Esophagus squamous epithelium (tissue), 4 donors: ENCODE data around the gene IKZF1.

Source experiments
- POLR2A ChIP-seq, 4 donors: fragments of 450-650 bp; IDR thresholded peaks; one replicate each; pipeline ENCODE4 v1.6.1; 2017; ENCODE audit warnings: antibody characterized with exemption in 4 of 4, mild to moderate bottlenecking in 4 of 4, moderate library complexity in 3 of 4
- TF ChIP-seq, protein P1 (sequence below), 6 experiments: fragments of 450-650 bp in 4 of 6; fragments of 200-600 bp in 2 of 6; sonication (generic) in 2 of 6; IDR thresholded peaks; one replicate each; pipeline ENCODE4 v1.5.1; 2016 to 2019; ENCODE audit warnings: antibody characterized with exemption in 6 of 6, mild to moderate bottlenecking in 4 of 6, moderate library complexity in 4 of 6

DNA sequence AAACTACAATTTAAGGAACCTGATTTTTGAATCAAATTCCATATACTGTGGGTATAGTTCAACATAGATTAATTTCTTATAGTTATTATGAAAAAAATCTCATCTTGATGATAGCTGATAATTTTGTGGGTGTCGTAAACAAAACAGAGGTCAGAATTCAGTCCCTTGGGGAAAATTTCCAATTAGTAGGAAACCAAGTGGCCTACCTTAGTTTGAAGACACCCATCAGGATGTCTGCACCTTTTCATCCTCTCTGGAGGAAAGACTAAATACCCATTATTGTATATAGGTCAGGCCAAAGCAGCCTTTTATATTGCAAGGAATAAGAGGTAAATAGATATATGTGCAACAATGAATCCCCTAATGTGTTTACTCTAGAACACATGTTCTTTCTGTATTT, 6.4 kb downstream of the IKZF1 start:
- TF ChIP-seq, protein P1, sequence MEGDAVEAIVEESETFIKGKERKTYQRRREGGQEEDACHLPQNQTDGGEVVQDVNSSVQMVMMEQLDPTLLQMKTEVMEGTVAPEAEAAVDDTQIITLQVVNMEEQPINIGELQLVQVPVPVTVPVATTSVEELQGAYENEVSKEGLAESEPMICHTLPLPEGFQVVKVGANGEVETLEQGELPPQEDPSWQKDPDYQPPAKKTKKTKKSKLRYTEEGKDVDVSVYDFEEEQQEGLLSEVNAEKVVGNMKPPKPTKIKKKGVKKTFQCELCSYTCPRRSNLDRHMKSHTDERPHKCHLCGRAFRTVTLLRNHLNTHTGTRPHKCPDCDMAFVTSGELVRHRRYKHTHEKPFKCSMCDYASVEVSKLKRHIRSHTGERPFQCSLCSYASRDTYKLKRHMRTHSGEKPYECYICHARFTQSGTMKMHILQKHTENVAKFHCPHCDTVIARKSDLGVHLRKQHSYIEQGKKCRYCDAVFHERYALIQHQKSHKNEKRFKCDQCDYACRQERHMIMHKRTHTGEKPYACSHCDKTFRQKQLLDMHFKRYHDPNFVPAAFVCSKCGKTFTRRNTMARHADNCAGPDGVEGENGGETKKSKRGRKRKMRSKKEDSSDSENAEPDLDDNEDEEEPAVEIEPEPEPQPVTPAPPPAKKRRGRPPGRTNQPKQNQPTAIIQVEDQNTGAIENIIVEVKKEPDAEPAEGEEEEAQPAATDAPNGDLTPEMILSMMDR (IDR thresholded peaks at IDR 0.05) = no peak
- no peak for TF ChIP-seq POLR2A (IDR thresholded peaks at IDR 0.05)
